Suprapubic skin (tissue), 3 donors: Measurements from ENCODE around the gene CACNA1H.

Source experiments
- EP300 ChIP-seq: sonication (generic); formaldehyde crosslinking; IDR thresholded peaks from one replicate; pipeline ENCODE4 v1.6.1; 2017; ENCODE audit warnings: antibody characterized with exemption
- TF ChIP-seq, protein P1 (sequence below), 2 donors: fragments of 200-600 bp in 1 of 2; fragments of 450-650 bp in 1 of 2; sonication (generic) in 1 of 2; IDR thresholded peaks; one replicate each; pipeline ENCODE4 v1.5.1; 2016 to 2019; ENCODE audit warnings: antibody characterized with exemption in 2 of 2, mild to moderate bottlenecking in 1 of 2, moderate library complexity in 1 of 2

DNA sequence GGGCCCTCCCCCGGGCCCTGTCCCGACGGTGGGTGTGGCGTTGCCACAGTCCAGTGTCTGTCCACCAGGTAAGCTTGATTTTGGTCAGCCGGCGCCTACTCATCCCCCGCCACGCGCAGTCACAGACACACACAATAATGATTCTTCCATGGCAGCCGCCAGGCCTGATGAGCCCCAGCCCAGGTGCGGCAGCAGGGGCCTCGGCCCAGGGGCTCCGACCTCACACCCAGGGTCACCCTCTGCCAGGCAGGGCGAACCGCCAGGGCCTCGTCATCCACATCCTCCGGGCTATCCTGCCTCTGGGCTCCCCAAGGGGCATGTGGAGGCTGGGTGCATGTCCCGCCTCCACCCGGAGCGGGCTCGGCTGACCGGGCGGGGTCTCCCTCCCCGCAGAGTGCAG lies 64.6 kb downstream of the CACNA1H start:
- TF ChIP-seq, protein P1, sequence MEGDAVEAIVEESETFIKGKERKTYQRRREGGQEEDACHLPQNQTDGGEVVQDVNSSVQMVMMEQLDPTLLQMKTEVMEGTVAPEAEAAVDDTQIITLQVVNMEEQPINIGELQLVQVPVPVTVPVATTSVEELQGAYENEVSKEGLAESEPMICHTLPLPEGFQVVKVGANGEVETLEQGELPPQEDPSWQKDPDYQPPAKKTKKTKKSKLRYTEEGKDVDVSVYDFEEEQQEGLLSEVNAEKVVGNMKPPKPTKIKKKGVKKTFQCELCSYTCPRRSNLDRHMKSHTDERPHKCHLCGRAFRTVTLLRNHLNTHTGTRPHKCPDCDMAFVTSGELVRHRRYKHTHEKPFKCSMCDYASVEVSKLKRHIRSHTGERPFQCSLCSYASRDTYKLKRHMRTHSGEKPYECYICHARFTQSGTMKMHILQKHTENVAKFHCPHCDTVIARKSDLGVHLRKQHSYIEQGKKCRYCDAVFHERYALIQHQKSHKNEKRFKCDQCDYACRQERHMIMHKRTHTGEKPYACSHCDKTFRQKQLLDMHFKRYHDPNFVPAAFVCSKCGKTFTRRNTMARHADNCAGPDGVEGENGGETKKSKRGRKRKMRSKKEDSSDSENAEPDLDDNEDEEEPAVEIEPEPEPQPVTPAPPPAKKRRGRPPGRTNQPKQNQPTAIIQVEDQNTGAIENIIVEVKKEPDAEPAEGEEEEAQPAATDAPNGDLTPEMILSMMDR (IDR thresholded peaks at IDR 0.05): no peak
- TF ChIP-seq EP300: no peak
